HG03097 (cell line): Measurements from ENCODE around the gene ACTN4.

Source experiments
- ATAC-seq: cut with Tn5 transposase; IDR thresholded peaks from one replicate; pipeline ENCODE4 v1.9.1; 2021; ENCODE audit not compliant: unreplicated experiment, low FRiP score

Gene ACTN4

DNA sequence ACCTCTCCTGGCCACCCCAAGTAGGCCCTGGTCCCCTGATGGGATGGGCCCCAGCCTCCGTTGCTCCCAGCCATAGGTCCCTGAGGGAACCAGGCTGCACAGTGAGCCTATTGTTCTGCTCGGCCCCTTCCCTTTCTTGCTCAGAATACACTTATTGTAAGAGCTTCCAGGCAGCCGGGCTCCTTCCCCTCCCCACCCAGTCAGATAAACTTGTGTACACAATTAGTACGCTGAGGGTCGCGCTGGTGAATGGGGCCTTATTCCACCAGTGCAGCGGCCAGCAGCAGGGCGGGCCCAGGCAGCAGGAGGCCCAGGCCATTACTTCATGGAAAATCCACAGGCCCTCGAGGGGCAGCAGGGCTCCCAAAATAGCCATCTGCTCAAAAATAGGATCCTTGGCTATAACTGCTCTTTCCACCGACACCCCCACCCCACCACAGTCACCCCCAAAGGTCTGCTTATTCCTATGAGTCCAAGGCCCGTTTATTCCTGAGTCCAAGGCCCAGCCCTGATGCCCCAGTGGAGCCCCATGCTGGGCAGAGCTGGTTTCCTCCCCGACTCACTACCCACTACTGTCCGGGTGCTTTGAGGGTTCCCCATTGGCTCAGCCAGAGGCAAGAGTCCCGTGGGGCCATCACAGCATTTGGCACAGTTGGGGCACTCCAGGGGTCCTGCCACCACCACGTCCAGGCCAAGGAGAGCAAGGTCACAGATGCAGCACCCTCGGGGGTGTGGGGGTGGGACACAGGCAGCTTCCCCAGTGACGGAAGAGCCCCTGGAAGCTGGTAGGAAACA, 74.7 kb downstream of the ACTN4 start:
- ATAC-seq: no peak

DNA sequence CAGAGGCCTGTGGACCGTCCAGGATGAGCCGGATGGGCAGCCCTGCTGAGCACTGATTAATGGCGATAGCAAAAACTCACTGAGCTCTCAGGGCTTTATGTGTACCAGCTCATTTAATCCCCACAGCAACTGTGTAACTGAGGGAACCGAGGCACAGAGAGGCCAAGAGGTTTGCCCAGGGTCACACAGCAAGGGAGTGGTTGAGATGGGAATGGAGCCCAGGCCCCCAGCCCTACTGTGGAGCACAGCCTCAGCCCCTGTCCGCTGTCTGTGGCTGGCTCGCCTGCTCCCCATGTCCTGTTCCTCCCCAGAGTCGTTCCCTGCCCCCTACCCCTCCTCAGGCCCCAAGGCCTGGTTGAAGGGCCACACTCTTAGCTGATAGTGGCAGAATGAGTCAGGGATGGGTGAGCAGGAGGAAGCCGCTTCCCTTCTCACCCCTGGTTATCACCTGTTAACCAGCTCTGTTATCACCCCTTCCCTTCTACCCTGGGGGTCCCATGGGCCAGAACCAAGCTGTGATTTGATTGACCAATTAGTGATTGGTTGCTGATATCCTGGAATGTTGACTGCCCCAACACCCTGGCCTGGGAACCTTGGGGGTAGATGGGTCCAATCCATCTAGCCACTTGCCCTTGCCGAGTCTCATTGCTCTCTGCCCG, 75.6 kb downstream of the ACTN4 start:
- no peak for ATAC-seq

- no peak for ATAC-seq
Observed at GRCh38 chr19:38723606-38723965, 76.1 kb downstream of the ACTN4 start.

GRCh38 chr19:38723990-38724854, 76.8 kb downstream of the ACTN4 start:
- ATAC-seq: no peak

DNA sequence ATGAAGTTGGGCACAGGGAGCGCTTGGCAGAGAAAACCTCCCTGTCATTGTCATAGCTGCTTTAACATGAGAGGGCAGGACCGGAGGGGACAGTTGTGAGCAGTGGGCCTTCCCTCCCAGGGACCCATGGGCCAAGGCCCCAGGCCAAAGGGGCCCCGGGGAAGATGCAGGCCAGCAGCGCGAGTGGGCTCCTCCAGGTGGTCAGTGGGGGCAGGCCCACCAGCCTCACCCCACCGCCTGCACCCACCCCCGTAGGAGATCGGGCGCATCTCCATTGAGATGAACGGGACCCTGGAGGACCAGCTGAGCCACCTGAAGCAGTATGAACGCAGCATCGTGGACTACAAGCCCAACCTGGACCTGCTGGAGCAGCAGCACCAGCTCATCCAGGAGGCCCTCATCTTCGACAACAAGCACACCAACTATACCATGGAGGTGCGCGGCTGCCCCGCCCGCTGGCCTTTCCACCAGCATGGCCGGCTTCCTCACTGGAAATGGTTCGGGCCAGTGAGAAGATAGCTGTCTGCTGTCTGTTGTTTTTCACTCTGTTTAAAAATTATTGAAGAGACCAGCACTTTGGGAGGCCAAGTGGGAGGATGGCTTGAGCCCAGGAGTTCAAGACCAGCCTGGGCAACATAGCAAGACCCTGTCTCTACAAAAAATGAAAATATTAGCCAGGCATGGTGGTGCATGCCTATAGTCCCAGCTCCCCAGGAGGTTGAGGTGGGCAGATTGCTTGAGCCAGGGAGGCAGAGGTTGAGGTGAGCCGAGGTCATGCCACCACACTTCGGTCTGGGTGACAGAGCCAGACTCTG, 78.2 kb downstream of the ACTN4 start:
- no peak for ATAC-seq

- no peak for ATAC-seq
Observed at GRCh38 chr19:38726284-38726673, 78.8 kb downstream of the ACTN4 start.

DNA sequence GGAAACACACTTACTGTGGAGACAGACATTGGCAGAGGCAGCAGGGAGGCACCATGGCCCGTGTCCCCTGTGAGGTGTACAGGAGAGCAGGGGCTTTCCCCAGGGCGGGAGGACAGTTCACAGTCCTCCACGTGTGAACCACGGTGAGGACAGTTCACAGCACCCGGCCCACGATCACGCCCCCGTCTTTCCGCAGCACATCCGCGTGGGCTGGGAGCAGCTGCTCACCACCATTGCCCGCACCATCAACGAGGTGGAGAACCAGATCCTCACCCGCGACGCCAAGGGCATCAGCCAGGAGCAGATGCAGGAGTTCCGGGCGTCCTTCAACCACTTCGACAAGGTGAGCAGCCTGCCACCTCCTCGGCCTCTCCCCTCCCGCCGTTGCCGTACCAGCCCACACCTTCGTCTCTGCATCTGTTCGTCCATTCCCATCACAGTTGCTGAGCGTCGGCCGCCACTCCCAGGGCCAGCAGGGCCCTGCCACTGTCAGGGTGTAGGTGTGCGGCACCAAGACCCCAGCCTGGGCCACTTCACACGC, 79.4 kb downstream of the ACTN4 start:
- ATAC-seq: no peak

DNA sequence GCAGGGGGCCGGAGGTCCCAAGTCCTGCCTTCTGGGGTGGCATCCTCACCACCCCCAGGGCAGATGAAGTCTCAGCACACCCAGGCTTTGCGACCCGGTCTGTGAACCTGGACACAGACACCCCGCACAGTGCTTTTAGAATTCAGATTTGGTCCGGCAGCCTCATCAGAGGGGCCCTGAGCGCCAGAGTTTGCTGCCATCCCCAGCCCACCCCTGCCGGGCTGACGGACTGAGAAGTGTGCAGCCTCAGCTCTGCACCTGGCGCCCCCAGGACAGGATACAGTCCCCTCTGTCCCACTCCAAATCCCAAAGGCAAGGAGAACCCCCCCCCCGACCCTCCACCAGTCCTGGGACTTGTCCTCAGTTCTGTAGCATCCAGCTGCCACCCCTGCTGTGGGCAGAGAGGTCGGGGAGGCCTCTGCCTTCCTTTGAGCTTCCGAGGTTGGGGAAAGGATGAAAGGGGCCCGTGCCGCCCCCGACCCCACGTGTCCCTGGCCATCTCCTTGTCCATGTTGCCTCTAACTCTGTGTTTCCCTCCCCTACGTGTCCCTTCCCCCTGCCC, 79.9 kb downstream of the ACTN4 start:
- no peak for ATAC-seq

- ATAC-seq: no peak
Observed at GRCh38 chr19:38727868-38728660, 80.6 kb downstream of the ACTN4 start.

DNA sequence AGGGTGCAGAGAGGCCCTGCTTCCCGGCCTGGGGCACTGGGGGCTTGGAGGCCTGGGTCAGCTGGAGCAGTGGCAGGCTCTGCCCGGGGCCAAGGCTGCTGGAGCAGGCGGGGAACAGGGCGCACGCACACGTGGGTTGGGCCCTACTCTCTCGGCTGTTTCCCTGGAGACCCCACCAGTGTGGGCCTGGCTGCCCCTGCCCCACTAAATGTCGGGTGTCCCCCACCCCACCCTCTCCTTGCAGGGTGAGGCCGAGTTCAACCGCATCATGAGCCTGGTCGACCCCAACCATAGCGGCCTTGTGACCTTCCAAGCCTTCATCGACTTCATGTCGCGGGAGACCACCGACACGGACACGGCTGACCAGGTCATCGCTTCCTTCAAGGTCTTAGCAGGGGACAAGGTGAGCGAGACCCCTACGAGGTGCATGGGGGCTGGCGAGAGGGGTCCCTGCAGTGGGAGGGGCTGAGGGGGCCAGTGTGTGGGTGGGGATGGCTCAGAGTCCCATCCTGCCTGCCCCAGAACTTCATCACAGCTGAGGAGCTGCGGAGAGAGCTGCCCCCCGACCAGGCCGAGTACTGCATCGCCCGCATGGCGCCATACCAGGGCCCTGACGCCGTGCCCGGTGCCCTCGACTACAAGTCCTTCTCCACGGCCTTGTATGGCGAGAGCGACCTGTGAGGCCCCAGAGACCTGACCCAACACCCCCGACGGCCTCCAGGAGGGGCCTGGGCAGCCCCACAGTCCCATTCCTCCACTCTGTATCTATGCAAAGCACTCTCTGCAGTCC, 81.5 kb downstream of the ACTN4 start:
- ATAC-seq: no peak

DNA sequence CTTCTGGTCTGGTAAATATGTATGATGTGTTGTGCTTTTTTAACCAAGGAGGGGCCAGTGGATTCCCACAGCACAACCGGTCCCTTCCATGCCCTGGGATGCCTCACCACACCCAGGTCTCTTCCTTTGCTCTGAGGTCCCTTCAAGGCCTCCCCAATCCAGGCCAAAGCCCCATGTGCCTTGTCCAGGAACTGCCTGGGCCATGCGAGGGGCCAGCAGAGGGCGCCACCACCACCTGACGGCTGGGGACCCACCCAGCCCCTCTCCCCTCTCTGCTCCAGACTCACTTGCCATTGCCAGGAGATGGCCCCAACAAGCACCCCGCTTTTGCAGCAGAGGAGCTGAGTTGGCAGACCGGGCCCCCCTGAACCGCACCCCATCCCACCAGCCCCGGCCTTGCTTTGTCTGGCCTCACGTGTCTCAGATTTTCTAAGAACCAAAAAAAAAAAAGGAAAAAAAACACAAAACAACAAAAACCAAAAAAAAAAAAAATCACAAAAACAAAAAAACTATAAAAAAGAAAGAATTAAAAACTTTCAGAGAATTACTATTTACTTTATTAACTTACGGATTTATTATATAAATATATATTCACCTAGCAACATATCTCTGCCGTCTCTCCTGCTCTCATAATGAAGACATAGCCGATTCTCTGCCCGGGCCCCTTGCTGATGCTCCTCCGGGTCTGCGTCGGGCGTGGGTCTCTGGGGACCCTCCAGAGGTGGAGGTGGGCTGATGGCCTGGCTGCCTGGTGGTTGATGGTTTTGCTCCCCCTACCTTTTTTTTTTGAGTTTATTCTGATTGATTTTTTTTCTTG, 82.4 kb downstream of the ACTN4 start:
- no peak for ATAC-seq

DNA sequence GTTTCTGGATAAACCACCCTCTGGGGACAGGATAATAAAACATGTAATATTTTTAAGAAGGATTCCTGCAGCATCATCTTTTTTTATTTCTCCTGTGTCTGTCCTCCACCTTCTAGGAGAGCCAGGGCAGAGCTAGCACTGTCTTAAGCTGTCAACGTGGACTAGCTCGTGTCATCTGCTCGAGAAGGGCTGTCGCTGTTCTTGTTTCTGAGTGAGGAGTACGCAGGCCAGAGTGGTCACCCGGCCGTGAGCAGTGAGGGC, 83.0 kb downstream of the ACTN4 start:
- ATAC-seq: no peak

- ATAC-seq: no peak
Observed at GRCh38 chr19:38730731-38731589, 83.5 kb downstream of the ACTN4 start.

DNA sequence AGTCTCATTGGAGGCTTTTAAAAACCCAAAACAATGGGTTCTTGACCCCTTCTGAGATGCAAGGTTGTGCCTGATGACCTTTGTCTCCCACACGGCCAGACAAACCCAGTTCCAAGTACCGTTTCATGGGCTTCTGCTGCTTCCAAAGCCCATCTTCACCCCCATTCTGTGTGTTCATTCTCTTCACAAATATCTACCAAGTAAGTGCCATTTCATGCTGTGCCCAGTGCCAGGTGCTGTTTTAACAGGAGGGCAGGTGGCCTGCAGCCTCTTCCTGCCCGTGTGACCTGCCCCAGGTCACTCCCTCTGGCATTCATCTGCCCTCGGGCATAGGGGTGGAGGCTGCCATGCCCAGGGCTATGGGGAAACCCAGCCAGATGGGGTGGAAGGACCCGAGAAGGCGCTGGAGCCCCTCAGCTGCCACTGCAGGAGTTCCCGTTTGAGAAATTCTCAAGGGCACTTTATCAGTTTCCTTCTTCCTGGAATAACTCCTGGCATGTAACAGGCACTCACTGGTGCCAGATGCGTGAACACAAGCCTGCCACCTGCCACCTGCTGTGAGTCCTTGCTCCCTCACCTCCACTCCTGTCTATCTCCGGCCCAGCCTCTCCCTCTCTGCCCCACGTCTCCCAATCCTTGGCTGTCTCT, 84.3 kb downstream of the ACTN4 start:
- no peak for ATAC-seq

GRCh38 chr19:38733241-38733492, 85.7 kb downstream of the ACTN4 start:
- ATAC-seq: no peak

DNA sequence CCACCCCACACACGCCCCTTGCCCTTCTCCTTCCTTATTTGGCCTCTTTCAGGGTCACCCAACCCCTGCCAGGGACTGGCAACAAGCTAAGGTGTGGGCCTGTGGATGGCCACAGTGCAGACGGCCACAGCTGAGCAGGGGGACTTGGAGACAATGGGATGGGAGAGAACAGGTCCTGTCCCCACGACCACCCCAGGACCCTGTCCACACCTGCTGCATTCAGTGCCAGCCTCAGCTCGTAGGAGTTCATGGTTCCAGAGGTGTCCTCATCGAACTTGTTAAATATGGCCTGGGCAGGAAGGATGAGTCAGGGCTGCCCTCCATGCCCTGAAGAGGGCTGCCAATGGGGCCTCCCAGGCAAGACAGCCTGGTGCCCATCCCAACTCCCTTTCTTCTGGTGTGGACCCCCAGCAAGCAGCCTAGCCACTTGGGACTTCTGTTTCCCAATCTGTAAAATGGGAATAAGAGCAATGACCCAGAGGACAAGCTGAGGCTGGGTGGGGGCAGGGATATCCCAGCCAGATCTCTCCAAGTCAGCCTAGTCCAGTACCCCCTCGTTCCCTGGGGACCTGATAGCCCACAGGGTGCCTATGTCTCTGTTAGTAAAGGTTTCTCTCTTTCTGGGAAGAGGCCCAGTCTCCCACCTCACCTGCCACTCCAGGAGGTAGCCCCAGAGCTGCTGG, 86.2 kb downstream of the ACTN4 start:
- no peak for ATAC-seq

DNA sequence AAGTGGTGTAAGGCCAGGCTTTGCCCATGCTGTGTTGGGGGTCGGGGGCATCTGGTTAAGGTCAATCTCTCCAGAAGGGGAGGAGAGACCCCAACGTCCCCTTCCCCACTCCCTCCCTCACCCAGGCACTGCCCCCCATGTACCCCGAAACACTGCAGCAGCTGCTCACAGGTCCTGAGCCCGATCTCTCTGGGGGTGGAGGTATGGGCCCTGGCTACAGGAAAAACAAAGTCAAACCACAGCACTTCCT, 86.7 kb downstream of the ACTN4 start:
- ATAC-seq: no peak
